Measurements from ENCODE around the gene HSP90AA1. TPM values are rescaled to one million over a fixed set of nuclear protein-coding genes. Genes with fewer than 3 reads are reported as not detected.

The HSP90AA1 gene
- total and polyA plus RNA-seq, 11 donors, result 351 to 956 (median 427) TPM

GRCh38 chr14:102063808-102064429 lies 22.9 kb downstream of the HSP90AA1 start:
- Histone ChIP-seq H3K27me3 (no peaks in the 10 kb centered on the region), H3K4me1 (peaks cover 0 to 11% (median 5%) of the 10 kb centered on the region in 12 donors), H3K36me3 (no peaks in the 10 kb centered on the region), H3K9me3 (peaks cover 0 to 6% (median 0%) of the 10 kb centered on the region in 12 donors), H3K4me3 (no peak overlapping the region), H3K27ac (no peak overlapping the region)
- intact Hi-C loops (cut with DNase I), result loop anchor here (1.0 to 10.0 kb wide), 5 partner anchors 32 to 251 kb away; partner anchors contain the start of gene ZNF839 (in 1 of the 10)
- WGBS, 4 donors, result 76 to 82% (median 77%) methylated on average over 14 of the region's 14 CpGs
- DNase-seq (no peak), ATAC-seq (no peak)
- TF ChIP-seq CTCF (IDR thresholded peaks at IDR 0.05) (no peak), POLR2A (IDR thresholded peaks at IDR 0.05) (no peak)

- WGBS, 4 donors, result 18 to 21% (median 20%) methylated on average over 20 to 26 of the region's 26 CpGs
- TF ChIP-seq POLR2A (IDR thresholded peaks at IDR 0.05) (no peak), CTCF (IDR thresholded peaks at IDR 0.05) (peak; percentile 29 to 64 (median 54))
- H3K4me1 ChIP-seq, result peaks cover 0 to 11% (median 5%) of the 10 kb centered on the region in 12 donors
- H3K4me3 ChIP-seq, result peak overlapping the region in 1 of 12 donors; percentile 7
- peaks cover 0 to 2% (median 0%) of the 10 kb centered on the region in 12 donors for H3K9me3 ChIP-seq
- ATAC-seq, result peak; percentile 57 to 98 (median 96)
- H3K27ac ChIP-seq, result no peak overlapping the region
- H3K27me3 ChIP-seq, result no peaks in the 10 kb centered on the region
- intact Hi-C loops (cut with DNase I), result loop anchor here in 8 of 10 donors (1.0 to 10.0 kb wide), 5 partner anchors 33 to 252 kb away; partner anchors contain the start of gene ZNF839 (in 1 of the 8)
- DNase-seq, result peak; percentile 83 to 92 (median 86)
- no peaks in the 10 kb centered on the region for H3K36me3 ChIP-seq
These were observed 23.6 kb downstream of the HSP90AA1 start for GRCh38 chr14:102063109-102063807.

GRCh38 chr14:102058961-102059360 lies 27.9 kb downstream of the HSP90AA1 start:
- WGBS, 4 donors, result 66 to 75% (median 71%) methylated on average over 5 of the region's 5 CpGs
- DNase-seq, result no peak
- Histone ChIP-seq H3K9me3 (no peaks in the 10 kb centered on the region), H3K36me3 (peaks cover 0 to 9% (median 2%) of the 10 kb centered on the region in 9 donors), H3K27ac (no peak overlapping the region), H3K27me3 (no peaks in the 10 kb centered on the region), H3K4me3 (no peak overlapping the region), H3K4me1 (peaks cover 0 to 11% (median 5%) of the 10 kb centered on the region in 12 donors)
- intact Hi-C loops (cut with DNase I), result no loop called here
- TF ChIP-seq POLR2A (IDR thresholded peaks at IDR 0.05) (no peak), CTCF (IDR thresholded peaks at IDR 0.05) (no peak)
- no peak for ATAC-seq

- TF ChIP-seq POLR2A (IDR thresholded peaks at IDR 0.05) (no peak), CTCF (IDR thresholded peaks at IDR 0.05) (no peak)
- H3K9me3 ChIP-seq, result no peaks in the 10 kb centered on the region
- peaks cover 0 to 11% (median 4%) of the 10 kb centered on the region in 9 donors for H3K36me3 ChIP-seq
- ATAC-seq (no peak), DNase-seq (no peak)
- no peak overlapping the region for H3K27ac ChIP-seq
- intact Hi-C loops (cut with DNase I), result no loop called here
- H3K4me1 ChIP-seq, result peaks cover 0 to 8% (median 2%) of the 10 kb centered on the region in 12 donors
- H3K27me3 ChIP-seq, result no peaks in the 10 kb centered on the region
- 73 to 78% (median 77%) methylated on average over 7 of the region's 7 CpGs for WGBS, 4 donors
- no peak overlapping the region for H3K4me3 ChIP-seq
These were observed 28.7 kb downstream of the HSP90AA1 start for GRCh38 chr14:102058146-102058545.

Measured in heart left ventricle (tissue), 16 donors.